GM12801 (cell line): ENCODE data around the gene SYNJ2.

ENCODE experiments used
- TF ChIP-seq, protein P1 (sequence below): IDR thresholded peaks from one replicate; pipeline ENCODE4 v1.5.1; 2011; ENCODE audit warnings: control low read depth; ENCODE audit not compliant: insufficient read length; ENCODE audit errors: extremely low read depth

SYNJ2 gene

DNA sequence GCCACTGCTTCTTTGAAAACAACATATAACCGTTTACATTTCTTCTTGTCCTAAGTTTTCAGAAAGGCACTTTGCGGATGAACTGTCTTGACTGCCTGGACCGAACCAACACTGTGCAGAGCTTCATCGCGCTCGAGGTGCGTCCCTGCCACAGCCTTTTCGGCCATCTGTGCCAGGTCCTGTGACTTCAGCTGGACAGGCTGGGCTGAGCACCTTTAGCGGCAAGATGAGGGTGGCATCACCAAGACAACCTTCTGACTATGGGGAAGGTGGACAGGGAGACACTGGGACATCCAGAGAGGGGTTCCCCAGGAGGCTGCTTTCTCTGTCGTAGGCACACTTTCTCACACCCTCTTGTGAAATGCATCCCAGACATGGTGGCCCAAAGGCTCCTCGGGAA is 82.1 kb downstream of the SYNJ2 start:
- TF ChIP-seq, protein P1, sequence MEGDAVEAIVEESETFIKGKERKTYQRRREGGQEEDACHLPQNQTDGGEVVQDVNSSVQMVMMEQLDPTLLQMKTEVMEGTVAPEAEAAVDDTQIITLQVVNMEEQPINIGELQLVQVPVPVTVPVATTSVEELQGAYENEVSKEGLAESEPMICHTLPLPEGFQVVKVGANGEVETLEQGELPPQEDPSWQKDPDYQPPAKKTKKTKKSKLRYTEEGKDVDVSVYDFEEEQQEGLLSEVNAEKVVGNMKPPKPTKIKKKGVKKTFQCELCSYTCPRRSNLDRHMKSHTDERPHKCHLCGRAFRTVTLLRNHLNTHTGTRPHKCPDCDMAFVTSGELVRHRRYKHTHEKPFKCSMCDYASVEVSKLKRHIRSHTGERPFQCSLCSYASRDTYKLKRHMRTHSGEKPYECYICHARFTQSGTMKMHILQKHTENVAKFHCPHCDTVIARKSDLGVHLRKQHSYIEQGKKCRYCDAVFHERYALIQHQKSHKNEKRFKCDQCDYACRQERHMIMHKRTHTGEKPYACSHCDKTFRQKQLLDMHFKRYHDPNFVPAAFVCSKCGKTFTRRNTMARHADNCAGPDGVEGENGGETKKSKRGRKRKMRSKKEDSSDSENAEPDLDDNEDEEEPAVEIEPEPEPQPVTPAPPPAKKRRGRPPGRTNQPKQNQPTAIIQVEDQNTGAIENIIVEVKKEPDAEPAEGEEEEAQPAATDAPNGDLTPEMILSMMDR = no peak

DNA sequence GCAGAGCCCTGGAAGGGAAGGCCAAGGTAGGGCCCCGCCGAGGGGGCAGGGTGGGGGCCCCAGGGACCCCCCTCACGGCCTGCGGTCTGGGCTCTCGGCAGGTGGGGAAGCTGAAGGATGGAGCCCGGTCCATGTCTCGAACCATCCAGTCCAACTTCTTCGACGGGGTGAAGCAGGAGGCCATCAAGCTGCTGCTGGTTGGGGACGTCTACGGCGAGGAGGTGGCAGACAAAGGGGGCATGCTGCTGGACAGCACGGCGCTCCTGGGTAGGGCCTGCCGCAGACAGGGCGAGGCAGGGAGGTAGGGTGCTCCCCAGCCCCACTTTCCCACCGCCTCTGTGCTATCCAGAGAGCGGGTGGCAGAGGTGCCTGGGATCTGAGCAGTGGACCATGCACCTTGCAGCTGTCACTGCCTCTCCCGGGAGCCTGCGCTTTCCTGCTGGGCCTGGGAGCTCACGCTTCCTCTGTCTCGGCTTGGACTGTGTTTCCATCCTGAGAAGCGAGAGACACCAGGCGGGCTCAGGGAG is 83.1 kb downstream of the SYNJ2 start:
- TF ChIP-seq, protein P1 = no peak

DNA sequence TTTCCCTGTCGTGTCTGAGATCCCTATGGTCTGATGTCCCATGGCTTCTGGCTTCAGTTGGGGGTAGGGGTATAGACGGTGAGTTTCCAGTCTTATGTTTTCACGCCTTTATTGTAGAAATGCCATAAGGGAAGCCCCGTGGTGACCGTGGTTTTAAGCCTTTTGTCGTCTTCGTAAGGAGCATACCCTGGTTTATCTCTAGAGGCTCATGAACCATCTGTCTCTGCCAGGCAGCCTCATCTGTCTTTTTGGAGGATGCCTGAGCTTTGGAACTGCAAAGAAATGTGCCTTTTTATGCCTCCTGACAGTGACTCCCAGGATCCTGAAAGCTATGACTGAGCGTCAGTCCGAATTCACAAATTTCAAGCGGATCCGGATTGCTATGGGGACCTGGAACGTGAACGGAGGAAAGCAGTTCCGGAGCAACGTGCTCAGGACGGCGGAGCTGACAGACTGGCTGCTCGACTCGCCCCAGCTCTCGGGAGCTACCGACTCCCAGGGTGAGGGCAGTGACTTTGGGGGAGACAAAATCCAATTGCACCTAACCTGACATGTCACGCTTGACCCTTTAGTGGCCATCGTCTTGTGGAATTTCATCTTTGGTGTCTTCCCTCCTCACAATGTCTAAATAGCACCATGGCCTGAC is 84.6 kb downstream of the SYNJ2 start:
- TF ChIP-seq, protein P1 = no peak

DNA sequence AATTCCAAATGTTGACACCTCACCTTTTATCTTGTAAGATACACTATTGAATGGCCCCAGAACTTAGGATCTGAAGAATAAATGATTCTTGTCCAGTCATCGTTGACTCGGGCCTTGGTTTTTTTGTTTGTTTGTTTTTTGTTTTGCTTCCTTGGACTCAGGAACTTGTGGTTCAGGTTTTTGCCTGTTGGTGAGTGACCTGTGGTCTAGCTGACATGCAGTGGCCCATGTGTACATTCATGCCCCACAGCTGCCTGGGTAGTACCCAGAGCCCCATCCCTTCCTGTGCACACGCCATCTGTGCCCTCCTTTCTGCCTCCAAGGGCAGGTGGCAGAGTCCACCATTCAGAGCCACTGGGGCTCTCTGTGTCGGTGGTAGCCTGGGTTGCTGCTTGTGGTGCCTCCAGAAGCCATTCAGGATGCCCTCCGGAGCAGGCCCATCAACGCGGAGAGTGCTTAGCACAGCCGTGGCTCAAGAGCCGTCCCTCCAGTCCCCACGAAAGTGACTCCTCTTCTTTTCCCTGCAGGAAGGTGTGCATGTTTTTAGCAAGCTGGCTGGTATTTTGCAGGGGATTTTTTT is 85.9 kb downstream of the SYNJ2 start:
- TF ChIP-seq, protein P1 = no peak

DNA sequence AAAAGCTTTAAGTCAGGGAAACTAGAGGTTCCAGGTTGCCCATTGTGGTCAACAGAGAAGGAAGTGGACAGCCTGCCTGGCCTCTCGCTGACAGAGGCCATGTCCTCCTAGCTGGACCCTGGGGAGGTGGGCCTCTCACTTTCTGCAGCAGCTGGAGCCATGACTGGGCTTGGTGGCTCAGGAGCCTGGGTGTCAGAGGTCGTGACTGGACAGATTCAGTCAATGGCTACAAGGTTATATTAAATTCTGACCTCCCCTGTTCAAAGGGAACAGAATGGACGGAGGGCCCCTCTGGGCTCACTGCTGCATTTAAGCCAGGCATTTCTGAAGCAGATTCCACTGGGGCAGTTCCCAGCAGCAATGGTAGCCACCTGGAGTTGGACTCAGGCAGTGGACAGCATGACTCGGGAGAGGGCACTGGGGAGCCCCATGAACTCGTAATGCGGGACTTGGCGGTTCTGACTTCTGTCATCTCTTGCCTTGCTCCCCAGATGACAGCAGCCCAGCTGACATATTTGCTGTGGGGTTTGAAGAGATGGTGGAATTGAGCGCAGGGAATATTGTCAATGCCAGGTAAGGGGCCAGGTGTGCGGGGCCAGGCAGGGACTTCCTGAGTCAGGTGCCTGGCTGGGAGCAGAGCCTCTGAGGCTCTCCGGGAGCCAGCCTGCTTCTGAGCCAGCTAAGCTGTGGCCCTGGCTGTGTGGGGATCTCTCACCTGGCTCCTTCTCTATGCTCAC is 86.7 kb downstream of the SYNJ2 start:
- TF ChIP-seq, protein P1 = no peak

DNA sequence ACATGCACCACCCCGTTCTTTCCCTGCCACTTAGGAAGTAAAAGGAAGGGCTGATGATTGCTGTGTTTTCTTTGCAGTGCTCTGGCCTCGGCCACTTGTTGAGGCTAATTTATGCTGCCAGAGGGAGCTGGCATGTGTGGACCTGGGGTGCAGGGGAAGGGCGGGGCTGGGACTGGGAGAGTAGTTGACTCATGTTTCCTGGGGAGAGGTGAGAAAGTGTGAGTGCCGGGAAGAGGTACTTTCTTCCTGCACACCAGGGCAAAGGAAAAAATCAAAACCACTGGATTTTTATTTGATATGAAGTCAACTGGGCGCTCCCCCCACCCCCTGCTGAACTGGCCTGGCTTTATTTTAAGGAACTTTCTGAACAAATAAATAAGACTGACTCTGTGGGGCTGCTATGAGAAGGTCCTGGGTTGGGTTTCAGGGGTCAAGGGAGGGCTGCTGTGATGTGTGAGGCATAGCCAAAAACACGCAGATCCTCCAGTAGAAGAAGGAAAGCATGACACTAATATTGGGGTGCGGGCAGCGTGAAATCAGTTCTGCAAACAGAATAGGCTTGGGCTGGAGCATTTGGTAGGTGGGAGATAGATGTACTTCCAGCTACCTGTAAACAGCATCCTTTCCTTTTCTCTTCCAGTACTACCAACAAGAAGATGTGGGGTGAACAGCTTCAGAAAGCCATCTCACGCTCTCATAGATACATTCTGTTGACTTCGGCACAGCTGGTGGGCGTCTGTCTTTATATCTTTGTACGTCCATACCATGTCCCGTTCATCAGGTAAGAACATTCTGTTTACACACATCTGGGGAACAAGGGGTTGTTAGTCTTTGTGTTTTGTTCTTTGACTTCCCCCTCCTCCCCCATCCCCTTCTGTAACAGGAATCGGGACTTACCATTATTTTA is 87.5 kb downstream of the SYNJ2 start:
- TF ChIP-seq, protein P1 = no peak
